ENCODE data around the gene OR52B6.

The OR52B6 gene

DNA sequence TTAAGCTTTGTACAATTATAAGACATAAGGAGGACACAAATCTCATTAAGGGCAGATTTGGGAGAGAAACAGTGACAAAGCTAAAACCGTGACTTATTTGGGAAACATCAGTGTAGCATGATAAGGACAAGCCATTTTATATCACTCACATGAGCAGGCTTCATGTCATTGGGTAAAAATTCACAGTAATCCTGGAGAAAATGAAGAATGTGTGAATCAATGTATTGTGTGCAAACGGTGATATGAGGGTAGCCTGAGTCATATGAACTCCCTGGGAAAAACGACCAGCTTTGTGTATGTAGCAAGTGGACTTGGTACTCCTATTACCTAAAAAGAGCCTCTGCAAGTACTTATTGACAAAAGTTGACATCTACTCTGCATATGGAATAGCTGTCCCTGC lies 38.1 kb downstream of the OR52B6 start:
- Histone ChIP-seq H3K27me3 (ENCODE audit: control insufficient read depth in 1 of 2, insufficient read depth in 2 of 2, low read length in 2 of 2) (no peaks in the 10 kb centered on the region), H3K27ac (ENCODE audit: low read length) (no peak overlapping the region), H3K4me1 (ENCODE audit: control insufficient read depth, insufficient read depth, low read length) (peaks cover 8% of the 10 kb centered on the region), H3K9me3 (ENCODE audit: control insufficient read depth in 2 of 2, low read length in 2 of 2) (no peaks in the 10 kb centered on the region), H3K4me3 (ENCODE audit: low read length in 2 of 2) (no peak overlapping the region), H3K9ac (ENCODE audit: low read length in 2 of 2) (no peak overlapping the region), H3K36me3 (ENCODE audit: control insufficient read depth in 2 of 2, insufficient read depth in 2 of 2, low read length in 2 of 2) (no peaks in the 10 kb centered on the region)

DNA sequence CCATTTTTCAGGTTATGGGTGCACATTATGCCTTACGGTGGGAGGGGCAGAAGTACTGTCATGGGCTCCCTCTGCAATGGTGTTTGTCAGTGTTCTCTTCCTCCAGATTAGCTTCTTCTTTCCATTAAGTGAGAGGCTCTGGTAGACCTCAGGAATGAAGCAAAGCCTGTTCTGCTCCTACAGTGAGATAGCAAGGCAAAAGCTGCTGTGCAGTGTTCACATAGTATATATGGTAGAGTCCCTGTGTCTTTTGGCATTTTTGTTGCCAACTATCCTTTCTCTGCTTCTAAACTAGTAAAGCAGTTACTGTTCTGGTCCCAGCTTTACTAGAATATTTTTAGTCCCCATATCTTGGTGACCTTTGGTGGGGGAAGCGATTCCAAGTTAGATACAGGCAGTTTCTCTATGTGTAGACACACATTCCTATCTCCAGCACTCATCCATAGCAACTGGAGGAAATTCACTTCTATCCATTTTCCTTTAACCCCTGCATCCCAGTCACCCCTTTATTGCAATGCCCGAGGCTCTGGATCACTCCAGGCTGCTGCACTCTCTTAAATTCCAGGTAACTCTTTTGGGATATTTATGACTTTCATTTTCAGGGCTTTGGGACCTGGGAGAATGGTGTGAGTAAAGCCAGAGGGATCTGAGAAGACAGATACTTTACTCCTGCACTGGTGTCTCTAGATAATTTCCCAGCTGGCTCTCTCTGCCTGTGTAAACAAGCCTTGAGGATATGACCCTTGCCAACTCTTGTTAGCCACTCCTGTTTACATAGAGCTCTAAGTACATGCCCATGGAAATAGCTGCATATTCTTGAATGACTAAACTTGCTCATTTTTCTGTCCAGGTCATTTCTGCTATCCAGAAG lies 40.2 kb downstream of the OR52B6 start:
- H3K9me3 ChIP-seq (ENCODE audit: control insufficient read depth in 2 of 2, low read length in 2 of 2) = no peaks in the 10 kb centered on the region
- no peaks in the 10 kb centered on the region for H3K27me3 ChIP-seq (ENCODE audit: control insufficient read depth in 1 of 2, insufficient read depth in 2 of 2, low read length in 2 of 2)
- no peak overlapping the region for H3K9ac ChIP-seq (ENCODE audit: low read length in 2 of 2)
- H3K36me3 ChIP-seq (ENCODE audit: control insufficient read depth in 2 of 2, insufficient read depth in 2 of 2, low read length in 2 of 2) = no peaks in the 10 kb centered on the region
- H3K4me1 ChIP-seq (ENCODE audit: control insufficient read depth, insufficient read depth, low read length) = peaks cover 22% of the 10 kb centered on the region
- peak overlapping the region; percentile 24 for H3K27ac ChIP-seq (ENCODE audit: low read length)
- H3K4me3 ChIP-seq (ENCODE audit: low read length in 2 of 2) = peak overlapping the region in 1 of 2 donors; percentile 8

DNA sequence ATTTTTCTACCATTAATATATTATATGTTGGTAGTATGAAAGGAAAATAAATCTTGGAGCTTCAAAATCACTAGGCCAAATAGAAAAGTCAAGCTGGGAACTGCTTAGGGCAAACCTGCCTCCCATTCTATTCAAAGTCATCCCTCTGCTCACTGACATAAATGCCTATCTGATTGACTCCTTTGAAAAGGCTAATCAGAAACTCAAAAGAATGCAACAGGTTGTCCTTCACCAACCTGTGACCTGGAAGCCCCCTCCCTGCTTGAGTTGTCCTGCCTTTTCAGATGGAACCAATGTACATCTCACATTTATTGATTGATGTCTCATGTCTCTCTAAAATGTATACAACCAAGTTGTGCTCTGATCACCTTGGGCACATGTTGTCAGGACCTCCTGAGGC lies 40.9 kb downstream of the OR52B6 start:
- H3K36me3 ChIP-seq (ENCODE audit: control insufficient read depth in 2 of 2, insufficient read depth in 2 of 2, low read length in 2 of 2) = no peaks in the 10 kb centered on the region
- H3K27me3 ChIP-seq (ENCODE audit: control insufficient read depth in 1 of 2, insufficient read depth in 2 of 2, low read length in 2 of 2) = no peaks in the 10 kb centered on the region
- no peaks in the 10 kb centered on the region for H3K9me3 ChIP-seq (ENCODE audit: control insufficient read depth in 2 of 2, low read length in 2 of 2)
- H3K27ac ChIP-seq (ENCODE audit: low read length) = no peak overlapping the region
- H3K4me1 ChIP-seq (ENCODE audit: control insufficient read depth, insufficient read depth, low read length) = peaks cover 25% of the 10 kb centered on the region
- H3K9ac ChIP-seq (ENCODE audit: low read length in 2 of 2) = no peak overlapping the region
- H3K4me3 ChIP-seq (ENCODE audit: low read length in 2 of 2) = no peak overlapping the region

DNA sequence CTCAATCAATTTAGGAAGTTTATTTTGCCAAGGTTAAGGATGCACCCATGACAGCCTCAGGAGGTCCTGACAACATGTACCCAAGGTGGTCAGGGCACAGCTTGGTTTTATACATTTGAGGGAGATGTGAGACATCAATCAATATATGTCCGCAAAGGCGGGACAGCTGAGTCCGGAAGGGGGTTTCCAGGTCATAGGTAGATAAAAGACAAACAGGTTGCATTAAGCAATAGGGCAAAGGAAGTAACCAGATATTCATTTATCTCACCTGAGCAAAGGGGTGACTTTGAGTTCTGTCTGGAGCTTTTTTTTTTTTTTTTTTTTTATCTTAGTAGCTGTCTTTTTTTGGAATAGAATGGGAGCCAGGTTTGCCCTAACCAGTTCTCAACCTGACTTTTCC lies 42.1 kb downstream of the OR52B6 start:
- Histone ChIP-seq H3K4me3 (ENCODE audit: low read length in 2 of 2) (no peak overlapping the region), H3K9me3 (ENCODE audit: control insufficient read depth in 2 of 2, low read length in 2 of 2) (no peaks in the 10 kb centered on the region), H3K4me1 (ENCODE audit: control insufficient read depth, insufficient read depth, low read length) (peaks cover 25% of the 10 kb centered on the region)

GRCh38 chr11:5624489-5625279 lies 44.0 kb downstream of the OR52B6 start, which contains the start of gene TRIM34:
Gene TRIM34 (plus strand): TSS chr11:5625001. CDS start chr11:5632332, 7,331 bp downstream.
- peaks cover 25% of the 10 kb centered on the region for H3K4me1 ChIP-seq (ENCODE audit: control insufficient read depth, insufficient read depth, low read length)
- no peaks in the 10 kb centered on the region for H3K9me3 ChIP-seq (ENCODE audit: control insufficient read depth in 2 of 2, low read length in 2 of 2)
- H3K27ac ChIP-seq (ENCODE audit: low read length) = peak within 1 kb of the TSS; percentile 31
- H3K27me3 ChIP-seq (ENCODE audit: control insufficient read depth in 1 of 2, insufficient read depth in 2 of 2, low read length in 2 of 2) = no peaks in the 10 kb centered on the region
- peak within 1 kb of the TSS; percentile 43 to 86 for H3K9ac ChIP-seq (ENCODE audit: low read length in 2 of 2)
- peak within 1 kb of the TSS; percentile 70 to 90 for H3K4me3 ChIP-seq (ENCODE audit: low read length in 2 of 2)
- H3K36me3 ChIP-seq (ENCODE audit: control insufficient read depth in 2 of 2, insufficient read depth in 2 of 2, low read length in 2 of 2) = peaks cover 0 to 2% of the 10 kb centered on the region in 2 donors

More for the DNA sequence above, 42.1 kb downstream of the OR52B6 start:
- Histone ChIP-seq H3K27me3 (ENCODE audit: control insufficient read depth in 1 of 2, insufficient read depth in 2 of 2, low read length in 2 of 2) (no peaks in the 10 kb centered on the region), H3K36me3 (ENCODE audit: control insufficient read depth in 2 of 2, insufficient read depth in 2 of 2, low read length in 2 of 2) (no peaks in the 10 kb centered on the region), H3K27ac (ENCODE audit: low read length) (no peak overlapping the region), H3K9ac (ENCODE audit: low read length in 2 of 2) (no peak overlapping the region)

- H3K4me1 ChIP-seq (ENCODE audit: control insufficient read depth, insufficient read depth, low read length) = peaks cover 25% of the 10 kb centered on the region
- no peaks in the 10 kb centered on the region for H3K27me3 ChIP-seq (ENCODE audit: control insufficient read depth in 1 of 2, insufficient read depth in 2 of 2, low read length in 2 of 2)
- H3K4me3 ChIP-seq (ENCODE audit: low read length in 2 of 2) = peak overlapping the region; percentile 70 to 90
- peak overlapping the region; percentile 43 to 86 for H3K9ac ChIP-seq (ENCODE audit: low read length in 2 of 2)
- H3K36me3 ChIP-seq (ENCODE audit: control insufficient read depth in 2 of 2, insufficient read depth in 2 of 2, low read length in 2 of 2) = peaks cover 0 to 2% of the 10 kb centered on the region in 2 donors
- no peaks in the 10 kb centered on the region for H3K9me3 ChIP-seq (ENCODE audit: control insufficient read depth in 2 of 2, low read length in 2 of 2)
- peak overlapping the region; percentile 31 for H3K27ac ChIP-seq (ENCODE audit: low read length)
These were observed 44.6 kb downstream of the OR52B6 start for GRCh38 chr11:5625281-5625680.

DNA sequence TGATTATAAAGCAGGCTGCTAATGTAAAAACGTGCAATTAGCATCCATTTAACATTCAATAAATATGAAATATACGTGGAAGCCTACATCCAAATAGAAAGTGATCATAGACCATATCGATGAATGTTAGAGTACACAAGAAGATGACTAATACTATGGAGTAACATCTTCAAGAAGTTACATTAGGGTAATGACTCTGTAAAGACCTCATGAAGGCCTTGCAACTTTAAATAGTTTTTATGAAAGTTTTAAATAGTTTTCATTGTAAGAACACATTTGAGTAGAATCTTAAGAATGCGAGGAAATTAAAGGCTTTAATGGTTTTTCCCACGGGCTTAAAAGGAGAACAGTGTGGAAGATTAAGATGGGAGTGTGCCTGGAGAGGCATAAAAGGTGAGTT lies 45.5 kb downstream of the OR52B6 start:
- Histone ChIP-seq H3K4me3 (ENCODE audit: low read length in 2 of 2) (no peak overlapping the region), H3K9me3 (ENCODE audit: control insufficient read depth in 2 of 2, low read length in 2 of 2) (no peaks in the 10 kb centered on the region), H3K9ac (ENCODE audit: low read length in 2 of 2) (no peak overlapping the region), H3K27me3 (ENCODE audit: control insufficient read depth in 1 of 2, insufficient read depth in 2 of 2, low read length in 2 of 2) (no peaks in the 10 kb centered on the region), H3K27ac (ENCODE audit: low read length) (no peak overlapping the region), H3K4me1 (ENCODE audit: control insufficient read depth, insufficient read depth, low read length) (peaks cover 20% of the 10 kb centered on the region), H3K36me3 (ENCODE audit: control insufficient read depth in 2 of 2, insufficient read depth in 2 of 2, low read length in 2 of 2) (peaks cover 0 to 2% of the 10 kb centered on the region in 2 donors)

DNA sequence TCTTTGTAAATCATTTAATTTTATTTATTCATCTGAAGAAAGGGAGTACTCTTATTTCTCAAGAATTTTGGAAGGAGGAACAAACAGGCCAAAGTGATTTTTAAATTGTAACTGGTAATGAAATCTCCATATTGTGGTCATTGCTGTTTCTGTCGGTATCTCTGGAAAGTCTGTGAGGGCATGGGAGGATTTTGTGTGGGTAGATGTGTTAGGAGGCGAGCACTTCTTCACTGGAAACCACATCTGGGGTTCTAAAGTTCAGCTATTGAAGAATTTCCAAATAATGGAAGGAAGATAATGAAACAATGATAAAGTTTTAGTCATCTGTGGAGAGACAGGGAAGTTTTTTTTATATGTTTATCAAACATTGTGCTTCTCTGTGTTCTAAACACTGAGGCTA lies 50.7 kb downstream of the OR52B6 start:
- Histone ChIP-seq H3K4me1 (ENCODE audit: control insufficient read depth, insufficient read depth, low read length) (no peaks in the 10 kb centered on the region), H3K36me3 (ENCODE audit: control insufficient read depth in 2 of 2, insufficient read depth in 2 of 2, low read length in 2 of 2) (peaks cover 0 to 7% of the 10 kb centered on the region in 2 donors)

More for the DNA sequence above, 50.7 kb downstream of the OR52B6 start:
- H3K9me3 ChIP-seq (ENCODE audit: control insufficient read depth in 2 of 2, low read length in 2 of 2) = no peaks in the 10 kb centered on the region
- no peak overlapping the region for H3K4me3 ChIP-seq (ENCODE audit: low read length in 2 of 2)
- no peaks in the 10 kb centered on the region for H3K27me3 ChIP-seq (ENCODE audit: control insufficient read depth in 1 of 2, insufficient read depth in 2 of 2, low read length in 2 of 2)
- H3K27ac ChIP-seq (ENCODE audit: low read length) = no peak overlapping the region
- H3K9ac ChIP-seq (ENCODE audit: low read length in 2 of 2) = no peak overlapping the region

Data from stomach smooth muscle (tissue), 2 donors.